CD14-positive monocyte (primary cell): ENCODE measurements around the gene PON2. TPM values are rescaled to one million over a fixed set of nuclear protein-coding genes. Genes with fewer than 3 reads are reported as not detected.

Experiments used
- DNase-seq, 3 donors: peaks; one replicate each; pipeline ENCODE4 v3.0.0-alpha.2; 2011 to 2022
- H2AFZ ChIP-seq: 2 replicates; pipeline ENCODE4 v1.6.0; 2012; ENCODE audit warnings: mild to moderate bottlenecking, low read depth, low read length, inconsistent platforms; ENCODE audit not compliant: insufficient read depth, poor library complexity, severe bottlenecking
- H3K27ac ChIP-seq, 2 donors: 1 replicate in 1 of 2; 2 replicates in 1 of 2; pipeline ENCODE4 v1.5.1; 2012 to 2013; ENCODE audit warnings: low read length in 2 of 2, control low read depth in 1 of 2, inconsistent platforms in 1 of 2, low read depth in 1 of 2, mild to moderate bottlenecking in 1 of 2
- H3K27me3 ChIP-seq, 2 donors: one replicate each; pipeline versions ENCODE4 v1.6.0 to v1.6.1; 2011 to 2013; ENCODE audit warnings: low read length in 2 of 2; ENCODE audit not compliant: control insufficient read depth in 2 of 2, insufficient read depth in 2 of 2
- H3K36me3 ChIP-seq, 2 donors: replicated peaks in 1 of 2; 1 replicate in 1 of 2; 2 replicates in 1 of 2; pipeline versions ENCODE4 v1.5.1 to v1.6.1; 2012 to 2013; ENCODE audit warnings: low read length in 2 of 2, control low read depth in 1 of 2, inconsistent platforms in 1 of 2, mild to moderate bottlenecking in 1 of 2; ENCODE audit not compliant: insufficient read depth in 2 of 2, control insufficient read depth in 1 of 2
- H3K4me1 ChIP-seq, 2 donors: 1 replicate in 1 of 2; 2 replicates in 1 of 2; pipeline versions ENCODE4 v1.5.1 to v1.6.1; 2012 to 2013; ENCODE audit warnings: low read length in 2 of 2, control low read depth in 1 of 2, inconsistent platforms in 1 of 2, mild to moderate bottlenecking in 1 of 2, moderate library complexity in 1 of 2; ENCODE audit not compliant: insufficient read depth in 2 of 2, control insufficient read depth in 1 of 2
- H3K4me2 ChIP-seq: replicated peaks from 2 replicates; pipeline ENCODE3; 2012; ENCODE audit warnings: low read length, moderate library complexity, mild to moderate bottlenecking; ENCODE audit not compliant: poor library complexity, severe bottlenecking; ENCODE audit errors: extremely low read depth
- H3K4me3 ChIP-seq, 3 experiments: fragments of 200-600 bp in 1 of 3; sonication (generic) in 1 of 3; replicated peaks in 1 of 3; 1 replicate in 2 of 3; 2 replicates in 1 of 3; pipeline ENCODE4 v1.5.1; 2011 to 2013; ENCODE audit warnings: low read length in 3 of 3, mild to moderate bottlenecking in 3 of 3, control low read depth in 2 of 3, low read depth in 2 of 3, inconsistent platforms in 1 of 3, moderate library complexity in 1 of 3
- H3K79me2 ChIP-seq: 2 replicates; pipeline ENCODE4 v1.6.0; 2012; ENCODE audit warnings: mild to moderate bottlenecking, control low read depth, inconsistent platforms, low read length, moderate library complexity; ENCODE audit not compliant: insufficient read depth
- H3K9ac ChIP-seq: 2 replicates; pipeline ENCODE4 v1.6.0; 2017; ENCODE audit warnings: low read length, mild to moderate bottlenecking; ENCODE audit not compliant: insufficient read depth, poor library complexity, severe bottlenecking
- H3K9me3 ChIP-seq, 2 donors: replicated peaks in 1 of 2; 1 replicate in 1 of 2; 2 replicates in 1 of 2; pipeline versions ENCODE4 v1.5.1 to v1.6.1; 2012 to 2013; ENCODE audit warnings: low read length in 2 of 2, control low read depth in 1 of 2; ENCODE audit not compliant: control insufficient read depth in 1 of 2, insufficient read depth in 1 of 2
- H4K20me1 ChIP-seq: 2 replicates; pipeline ENCODE4 v1.6.0; 2012; ENCODE audit warnings: mild to moderate bottlenecking, low read length, control low read depth, moderate library complexity; ENCODE audit not compliant: insufficient read depth
- H3K27ac Mint-ChIP-seq, 7 donors: one replicate each; pipeline ENCODE4 v1.8.0; 2020; ENCODE audit warnings: mild to moderate bottlenecking in 7 of 7, mixed read lengths in 7 of 7, moderate library complexity in 6 of 7, inconsistent platforms in 2 of 7
- H3K27me3 Mint-ChIP-seq, 3 donors: one replicate each; pipeline ENCODE4 v1.8.0; 2021 to 2022; ENCODE audit warnings: low read depth in 3 of 3, mild to moderate bottlenecking in 3 of 3, mixed read lengths in 3 of 3, moderate library complexity in 3 of 3, inconsistent platforms in 1 of 3
- H3K36me3 Mint-ChIP-seq, 2 donors: one replicate each; pipeline ENCODE4 v1.8.0; 2020; ENCODE audit warnings: mixed read lengths in 2 of 2, inconsistent platforms in 1 of 2, mild to moderate bottlenecking in 1 of 2
- H3K4me1 Mint-ChIP-seq: one replicate; pipeline ENCODE4 v1.8.0; 2020; ENCODE audit warnings: mild to moderate bottlenecking, mixed read lengths
- H3K4me3 Mint-ChIP-seq, 2 donors: one replicate each; pipeline ENCODE4 v1.8.0; 2020; ENCODE audit warnings: mild to moderate bottlenecking in 2 of 2, mixed read lengths in 2 of 2, moderate library complexity in 1 of 2
- H3K9me3 Mint-ChIP-seq, 7 donors: one replicate each; pipeline ENCODE4 v1.8.0; 2020 to 2022; ENCODE audit warnings: mixed read lengths in 7 of 7, mild to moderate bottlenecking in 6 of 7, moderate library complexity in 6 of 7, inconsistent platforms in 2 of 7
- CTCF ChIP-seq: fragments of 200-600 bp; IDR thresholded peaks from one replicate; pipeline ENCODE4 v1.8.0; 2022; ENCODE audit warnings: antibody characterized with exemption, mild to moderate bottlenecking
- WGBS: methylation state at CpG from one replicate; pipeline ENCODE4 v1.1.5; 2013; ENCODE audit warnings: missing lambda C conversion rate; ENCODE audit not compliant: insufficient coverage; 5-methylcytosine and 5-hydroxymethylcytosine counted together
- intact Hi-C, 2 donors: fragments of 100-400 bp; cut with micrococcal nuclease; formaldehyde crosslinking; loops; one replicate each; pipeline versions ENCODE4 v1.15.0 to v1.15.1; 2023
- polyA plus RNA-seq, 3 donors: library from polyadenylated mRNA; depleted of rRNA in 1 of 3; unstranded in 2 of 3; stranded (reverse) in 1 of 3; fragments of 300-500 nt in 2 of 3; fragments of >200 nt in 1 of 3; fragmentation: Illumina TruSeq in 2 of 3; gene quantifications; 1 replicate in 2 of 3; 2 replicates in 1 of 3; pipeline ENCODE4 v1.2.3, GENCODE V29; 2012 to 2021

The PON2 gene
- polyA plus RNA-seq, 3 donors: 11.5 to 14.7 (median 14.4) TPM

GRCh38 chr7:95396136-95397032 lies 38.4 kb downstream of the PON2 start, which contains the start of gene PON3:
Gene PON3 (minus strand): TSS chr7:95396375. CDS start chr7:95396350, 25 bp downstream.
- H3K27ac Mint-ChIP-seq: no peak within 1 kb of the TSS
- no peaks in the 10 kb centered on the region for H3K36me3 ChIP-seq
- H3K79me2 ChIP-seq: no peaks in the 10 kb centered on the region

More at GRCh38 chr7:95396136-95397032, 38.4 kb downstream of the PON2 start, which contains the start of gene PON3:
- H3K4me3 ChIP-seq: peak within 1 kb of the TSS; percentile 4 to 68 (median 18)
- 5% methylated on average over 52 of the region's 68 CpGs for WGBS
- H3K27me3 ChIP-seq: peaks cover 16 to 24% of the 10 kb centered on the region in 2 donors
- peaks cover 0 to 4% of the 10 kb centered on the region in 2 donors for H3K9me3 ChIP-seq
- H3K9me3 Mint-ChIP-seq: peaks cover 0 to 6% (median 2%) of the 10 kb centered on the region in 7 donors
- no peaks in the 10 kb centered on the region for H3K36me3 Mint-ChIP-seq
- H4K20me1 ChIP-seq: no peaks in the 10 kb centered on the region
- no peak for TF ChIP-seq CTCF
- H3K9ac ChIP-seq: peak within 1 kb of the TSS; percentile 42
- H3K4me3 Mint-ChIP-seq: peak within 1 kb of the TSS; percentile 72 to 90
- peak within 1 kb of the TSS; percentile 79 for H2AFZ ChIP-seq
- H3K4me1 ChIP-seq: peaks cover 0 to 10% of the 10 kb centered on the region in 2 donors
- peaks cover 25 to 37% (median 30%) of the 10 kb centered on the region in 3 donors for H3K27me3 Mint-ChIP-seq
- intact Hi-C loops: no loop called here
- H3K4me2 ChIP-seq: peak within 1 kb of the TSS; percentile 78
- no peak for DNase-seq
- H3K4me1 Mint-ChIP-seq: peaks cover 15% of the 10 kb centered on the region
- H3K27ac ChIP-seq: no peak within 1 kb of the TSS
